ENCODE data around the gene OR2B2. TPM values are rescaled to one million over a fixed set of nuclear protein-coding genes. Genes with fewer than 3 reads are reported as not detected.

The OR2B2 gene
- total RNA-seq, 1 experiment from 2014 or later: not detected

GRCh38 chr6:27871924-27872638 is 40.1 kb downstream of the OR2B2 start:
- peak overlapping the region; percentile 94 for H3K4me3 Mint-ChIP-seq
- ATAC-seq (peak; percentile 58), DNase-seq (ENCODE audit: low spot score) (peak; percentile 79)
- POLR2A ChIA-PET: interaction anchor here (0.5 to 12.2 kb wide), 44 partner anchors 8 to 1851 kb away, joined by 3 to 817 read pairs (median 5); a partner anchor contains a TSS
- no peaks in the 10 kb centered on the region; the same call in 1 of the 2 replicates for H3K36me3 Mint-ChIP-seq
- CTCF ChIA-PET: interaction anchor here (1.4 to 2.7 kb wide), 3 partner anchors 18 to 47 kb away, joined by 4 to 13 read pairs (median 6); a partner anchor contains a TSS
- H3K4me1 Mint-ChIP-seq: peaks cover 50% of the 10 kb centered on the region
- no peaks in the 10 kb centered on the region for H3K27me3 Mint-ChIP-seq (ENCODE audit: low read depth)
- no peaks in the 10 kb centered on the region for H3K9me3 Mint-ChIP-seq
- peak overlapping the region; percentile 99 for H3K27ac Mint-ChIP-seq
- TF ChIP-seq ZNF512 (CRISPR knock-in tag; IDR thresholded peaks at IDR 0.05; ENCODE audit: borderline replicate concordance): no peak
- TF ChIP-seq ZNF232 (CRISPR knock-in tag; IDR thresholded peaks at IDR 0.05): peak; percentile 21; the same call in 1 of the 2 replicates
- no peak for TF ChIP-seq OVOL2 (CRISPR knock-in tag; IDR thresholded peaks at IDR 0.05; ENCODE audit: borderline replicate concordance)
- TF ChIP-seq, protein P1, sequence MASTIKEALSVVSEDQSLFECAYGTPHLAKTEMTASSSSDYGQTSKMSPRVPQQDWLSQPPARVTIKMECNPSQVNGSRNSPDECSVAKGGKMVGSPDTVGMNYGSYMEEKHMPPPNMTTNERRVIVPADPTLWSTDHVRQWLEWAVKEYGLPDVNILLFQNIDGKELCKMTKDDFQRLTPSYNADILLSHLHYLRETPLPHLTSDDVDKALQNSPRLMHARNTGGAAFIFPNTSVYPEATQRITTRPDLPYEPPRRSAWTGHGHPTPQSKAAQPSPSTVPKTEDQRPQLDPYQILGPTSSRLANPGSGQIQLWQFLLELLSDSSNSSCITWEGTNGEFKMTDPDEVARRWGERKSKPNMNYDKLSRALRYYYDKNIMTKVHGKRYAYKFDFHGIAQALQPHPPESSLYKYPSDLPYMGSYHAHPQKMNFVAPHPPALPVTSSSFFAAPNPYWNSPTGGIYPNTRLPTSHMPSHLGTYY (CRISPR knock-in tag; IDR thresholded peaks at IDR 0.05): peak; percentile 52; the same call in 1 of the 2 replicates
- peak; percentile 53; the same call in 1 of the 2 replicates for TF ChIP-seq SMAD4 (CRISPR knock-in tag; IDR thresholded peaks at IDR 0.05)
- TF ChIP-seq SP1 (CRISPR knock-in tag; conservative IDR thresholded peaks at IDR 0.05): peak; percentile 51; the same call in 1 of the 2 replicates
- no peak for TF ChIP-seq ZNF317 (CRISPR knock-in tag; IDR thresholded peaks at IDR 0.05; ENCODE audit: borderline replicate concordance, low read depth)
- TF ChIP-seq ZNF219 (CRISPR knock-in tag; IDR thresholded peaks at IDR 0.05; ENCODE audit: borderline replicate concordance): 0 out of 2 replicates have a peak, but pooled peaks have one; percentile 62
- peak; percentile 72; the same call in 1 of the 2 replicates for TF ChIP-seq CREB1 (CRISPR knock-in tag; IDR thresholded peaks at IDR 0.05)
- TF ChIP-seq IRF1 (CRISPR knock-in tag; IDR thresholded peaks at IDR 0.05): 0 out of 2 replicates have a peak, but pooled peaks have one; percentile 38
- peak; percentile 95; the same call in 1 of the 2 replicates for TF ChIP-seq RELA (CRISPR knock-in tag; IDR thresholded peaks at IDR 0.05; ENCODE audit: borderline replicate concordance)
- peak; percentile 94 for TF ChIP-seq HMGXB4 (CRISPR knock-in tag; IDR thresholded peaks at IDR 0.05)
- peak; percentile 53; the same call in 1 of the 2 replicates for TF ChIP-seq FOXK1 (CRISPR knock-in tag; IDR thresholded peaks at IDR 0.05)
- peak; percentile 54; the same call in 1 of the 2 replicates for TF ChIP-seq NFE2L1 (CRISPR knock-in tag; IDR thresholded peaks at IDR 0.05)
- TF ChIP-seq ETV6 (CRISPR knock-in tag; IDR thresholded peaks at IDR 0.05): peak; percentile 42; the same call in 1 of the 2 replicates
- peak; percentile 88; the same call in 1 of the 2 replicates for TF ChIP-seq ARID4B (CRISPR knock-in tag; IDR thresholded peaks at IDR 0.05; ENCODE audit: borderline replicate concordance)
- TF ChIP-seq E2F5 (CRISPR knock-in tag; IDR thresholded peaks at IDR 0.05): peak; percentile 49; the same call in 1 of the 2 replicates
- TF ChIP-seq, protein P2, sequence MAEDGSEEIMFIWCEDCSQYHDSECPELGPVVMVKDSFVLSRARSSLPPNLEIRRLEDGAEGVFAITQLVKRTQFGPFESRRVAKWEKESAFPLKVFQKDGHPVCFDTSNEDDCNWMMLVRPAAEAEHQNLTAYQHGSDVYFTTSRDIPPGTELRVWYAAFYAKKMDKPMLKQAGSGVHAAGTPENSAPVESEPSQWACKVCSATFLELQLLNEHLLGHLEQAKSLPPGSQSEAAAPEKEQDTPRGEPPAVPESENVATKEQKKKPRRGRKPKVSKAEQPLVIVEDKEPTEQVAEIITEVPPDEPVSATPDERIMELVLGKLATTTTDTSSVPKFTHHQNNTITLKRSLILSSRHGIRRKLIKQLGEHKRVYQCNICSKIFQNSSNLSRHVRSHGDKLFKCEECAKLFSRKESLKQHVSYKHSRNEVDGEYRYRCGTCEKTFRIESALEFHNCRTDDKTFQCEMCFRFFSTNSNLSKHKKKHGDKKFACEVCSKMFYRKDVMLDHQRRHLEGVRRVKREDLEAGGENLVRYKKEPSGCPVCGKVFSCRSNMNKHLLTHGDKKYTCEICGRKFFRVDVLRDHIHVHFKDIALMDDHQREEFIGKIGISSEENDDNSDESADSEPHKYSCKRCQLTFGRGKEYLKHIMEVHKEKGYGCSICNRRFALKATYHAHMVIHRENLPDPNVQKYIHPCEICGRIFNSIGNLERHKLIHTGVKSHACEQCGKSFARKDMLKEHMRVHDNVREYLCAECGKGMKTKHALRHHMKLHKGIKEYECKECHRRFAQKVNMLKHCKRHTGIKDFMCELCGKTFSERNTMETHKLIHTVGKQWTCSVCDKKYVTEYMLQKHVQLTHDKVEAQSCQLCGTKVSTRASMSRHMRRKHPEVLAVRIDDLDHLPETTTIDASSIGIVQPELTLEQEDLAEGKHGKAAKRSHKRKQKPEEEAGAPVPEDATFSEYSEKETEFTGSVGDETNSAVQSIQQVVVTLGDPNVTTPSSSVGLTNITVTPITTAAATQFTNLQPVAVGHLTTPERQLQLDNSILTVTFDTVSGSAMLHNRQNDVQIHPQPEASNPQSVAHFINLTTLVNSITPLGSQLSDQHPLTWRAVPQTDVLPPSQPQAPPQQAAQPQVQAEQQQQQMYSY (CRISPR knock-in tag; IDR thresholded peaks at IDR 0.05): 0 out of 2 replicates have a peak, but pooled peaks have one; percentile 26
- TF ChIP-seq, protein P3, sequence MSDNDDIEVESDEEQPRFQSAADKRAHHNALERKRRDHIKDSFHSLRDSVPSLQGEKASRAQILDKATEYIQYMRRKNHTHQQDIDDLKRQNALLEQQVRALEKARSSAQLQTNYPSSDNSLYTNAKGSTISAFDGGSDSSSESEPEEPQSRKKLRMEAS (CRISPR knock-in tag; IDR thresholded peaks at IDR 0.05): no peak
- peak; percentile 91 for TF ChIP-seq FOXP1 (CRISPR knock-in tag; IDR thresholded peaks at IDR 0.05; ENCODE audit: borderline replicate concordance)

Data from WTC11 (cell line).